ENCODE data around the gene ITGB1BP1.

ITGB1BP1 gene

GRCh38 chr2:9359463-9359862 is 63.9 kb downstream of the ITGB1BP1 start:
- no peak overlapping the region for H3K4me3 ChIP-seq (ENCODE audit: low read depth, low read length)
- no peaks in the 10 kb centered on the region for H3K27me3 ChIP-seq (ENCODE audit: control insufficient read depth, insufficient read depth, low read length)
- no peak overlapping the region for H3K27ac ChIP-seq (ENCODE audit: low read depth, low read length)
- H3K9me3 ChIP-seq (ENCODE audit: control insufficient read depth, insufficient read depth, low read depth, low read length), result no peaks in the 10 kb centered on the region
- H3K9ac ChIP-seq (ENCODE audit: low read length), result no peak overlapping the region
- H3K36me3 ChIP-seq (ENCODE audit: control insufficient read depth, insufficient read depth, low read length), result no peaks in the 10 kb centered on the region
- peaks cover 14% of the 10 kb centered on the region for H3K4me1 ChIP-seq (ENCODE audit: control insufficient read depth, insufficient read depth, low read length)

GRCh38 chr2:9358846-9359245 is 64.5 kb downstream of the ITGB1BP1 start:
- H3K9me3 ChIP-seq (ENCODE audit: control insufficient read depth, insufficient read depth, low read depth, low read length), result no peaks in the 10 kb centered on the region
- no peak overlapping the region for H3K27ac ChIP-seq (ENCODE audit: low read depth, low read length)
- no peaks in the 10 kb centered on the region for H3K36me3 ChIP-seq (ENCODE audit: control insufficient read depth, insufficient read depth, low read length)
- H3K9ac ChIP-seq (ENCODE audit: low read length), result no peak overlapping the region
- H3K4me1 ChIP-seq (ENCODE audit: control insufficient read depth, insufficient read depth, low read length), result peaks cover 13% of the 10 kb centered on the region
- no peak overlapping the region for H3K4me3 ChIP-seq (ENCODE audit: low read depth, low read length)
- no peaks in the 10 kb centered on the region for H3K27me3 ChIP-seq (ENCODE audit: control insufficient read depth, insufficient read depth, low read length)

GRCh38 chr2:9356261-9356660 is 67.1 kb downstream of the ITGB1BP1 start:
- Histone ChIP-seq H3K36me3 (ENCODE audit: control insufficient read depth, insufficient read depth, low read length) (no peaks in the 10 kb centered on the region), H3K4me3 (ENCODE audit: low read depth, low read length) (no peak overlapping the region), H3K27ac (ENCODE audit: low read depth, low read length) (no peak overlapping the region)

GRCh38 chr2:9355716-9356115 is 67.6 kb downstream of the ITGB1BP1 start:
- no peak overlapping the region for H3K4me3 ChIP-seq (ENCODE audit: low read depth, low read length)
- no peaks in the 10 kb centered on the region for H3K27me3 ChIP-seq (ENCODE audit: control insufficient read depth, insufficient read depth, low read length)
- no peaks in the 10 kb centered on the region for H3K9me3 ChIP-seq (ENCODE audit: control insufficient read depth, insufficient read depth, low read depth, low read length)
- peaks cover 14% of the 10 kb centered on the region for H3K4me1 ChIP-seq (ENCODE audit: control insufficient read depth, insufficient read depth, low read length)
- no peaks in the 10 kb centered on the region for H3K36me3 ChIP-seq (ENCODE audit: control insufficient read depth, insufficient read depth, low read length)
- H3K27ac ChIP-seq (ENCODE audit: low read depth, low read length), result no peak overlapping the region
- no peak overlapping the region for H3K9ac ChIP-seq (ENCODE audit: low read length)

More at GRCh38 chr2:9356261-9356660, 67.1 kb downstream of the ITGB1BP1 start:
- Histone ChIP-seq H3K27me3 (ENCODE audit: control insufficient read depth, insufficient read depth, low read length) (no peaks in the 10 kb centered on the region), H3K9me3 (ENCODE audit: control insufficient read depth, insufficient read depth, low read depth, low read length) (no peaks in the 10 kb centered on the region), H3K9ac (ENCODE audit: low read length) (no peak overlapping the region), H3K4me1 (ENCODE audit: control insufficient read depth, insufficient read depth, low read length) (peaks cover 14% of the 10 kb centered on the region)

- no peak overlapping the region for H3K4me3 ChIP-seq (ENCODE audit: low read depth, low read length)
- no peaks in the 10 kb centered on the region for H3K36me3 ChIP-seq (ENCODE audit: control insufficient read depth, insufficient read depth, low read length)
- no peaks in the 10 kb centered on the region for H3K27me3 ChIP-seq (ENCODE audit: control insufficient read depth, insufficient read depth, low read length)
- no peaks in the 10 kb centered on the region for H3K9me3 ChIP-seq (ENCODE audit: control insufficient read depth, insufficient read depth, low read depth, low read length)
- H3K27ac ChIP-seq (ENCODE audit: low read depth, low read length), result no peak overlapping the region
- H3K9ac ChIP-seq (ENCODE audit: low read length), result no peak overlapping the region
- peaks cover 14% of the 10 kb centered on the region for H3K4me1 ChIP-seq (ENCODE audit: control insufficient read depth, insufficient read depth, low read length)
These were observed 68.1 kb downstream of the ITGB1BP1 start for GRCh38 chr2:9355270-9355669.

GRCh38 chr2:9354318-9354717 is 69.0 kb downstream of the ITGB1BP1 start:
- peaks cover 14% of the 10 kb centered on the region for H3K4me1 ChIP-seq (ENCODE audit: control insufficient read depth, insufficient read depth, low read length)
- no peaks in the 10 kb centered on the region for H3K9me3 ChIP-seq (ENCODE audit: control insufficient read depth, insufficient read depth, low read depth, low read length)
- H3K27ac ChIP-seq (ENCODE audit: low read depth, low read length), result no peak overlapping the region
- H3K4me3 ChIP-seq (ENCODE audit: low read depth, low read length), result no peak overlapping the region
- H3K27me3 ChIP-seq (ENCODE audit: control insufficient read depth, insufficient read depth, low read length), result no peaks in the 10 kb centered on the region
- no peak overlapping the region for H3K9ac ChIP-seq (ENCODE audit: low read length)
- no peaks in the 10 kb centered on the region for H3K36me3 ChIP-seq (ENCODE audit: control insufficient read depth, insufficient read depth, low read length)
